BJ (cell line): ENCODE data around the gene TYW5. TPM values are rescaled to one million over a fixed set of nuclear protein-coding genes. Genes with fewer than 3 reads are reported as not detected.

Experiments
- CTCF ChIA-PET: fragments of 350-600 bp; formaldehyde crosslinking; extraction: SDS; loops from one replicate; lab custom pipeline; 2021; ENCODE audit warnings: antibody characterized with exemption, inconsistent platforms; lab: Yijun Ruan, JAX
- POLR2A ChIA-PET: fragments of 300-600 bp; sonication (Branson Sonifier 250); formaldehyde crosslinking; extraction: SDS; loops from one replicate; lab custom pipeline; 2021; ENCODE audit warnings: antibody characterized with exemption; lab: Charles Lee
- DNase-seq: peaks from one replicate; pipeline ENCODE4 v3.0.0-alpha.2; 2011; ENCODE audit warnings: low read depth
- H3K27me3 ChIP-seq: 2 replicates; pipeline ENCODE4 v1.6.0; 2011; ENCODE audit warnings: low read length; ENCODE audit not compliant: control insufficient read depth, insufficient read depth
- H3K36me3 ChIP-seq: 2 replicates; pipeline ENCODE4 v1.5.1; 2011; ENCODE audit warnings: low read length; ENCODE audit not compliant: control insufficient read depth, insufficient read depth
- H3K4me3 ChIP-seq: 2 replicates; pipeline ENCODE4 v1.5.1; 2011; ENCODE audit warnings: low read depth, mild to moderate bottlenecking, control low read depth, low read length
- polyA plus RNA-seq: library from polyadenylated mRNA; depleted of rRNA; stranded (reverse); fragments of >200 nt; gene quantifications from 2 replicates; pipeline ENCODE4 v1.2.3, GENCODE V29; 2011
- TF ChIP-seq, protein P1 (sequence below): IDR thresholded peaks from 2 replicates; pipeline ENCODE4 v1.5.1; 2011; ENCODE audit warnings: low read depth, mild to moderate bottlenecking, control low read depth, inconsistent platforms, low read length, moderate library complexity; ENCODE audit not compliant: insufficient read depth

TYW5 gene
- polyA plus RNA-seq, 1 experiment, result 2.9 TPM

GRCh38 chr2:199966976-199967375 is 11.7 kb upstream of the TYW5 start:
- peaks cover 4% of the 10 kb centered on the region for H3K36me3 ChIP-seq
- no peaks in the 10 kb centered on the region for H3K27me3 ChIP-seq
- ChIA-PET CTCF (interaction anchor here (0.6 to 0.7 kb wide), 2 partner anchors 9 to 736 kb away, joined by 3 read pairs; no protein-coding TSS in a partner anchor), POLR2A (no interaction called here)
- DNase-seq, result no peak
- TF ChIP-seq, protein P1, sequence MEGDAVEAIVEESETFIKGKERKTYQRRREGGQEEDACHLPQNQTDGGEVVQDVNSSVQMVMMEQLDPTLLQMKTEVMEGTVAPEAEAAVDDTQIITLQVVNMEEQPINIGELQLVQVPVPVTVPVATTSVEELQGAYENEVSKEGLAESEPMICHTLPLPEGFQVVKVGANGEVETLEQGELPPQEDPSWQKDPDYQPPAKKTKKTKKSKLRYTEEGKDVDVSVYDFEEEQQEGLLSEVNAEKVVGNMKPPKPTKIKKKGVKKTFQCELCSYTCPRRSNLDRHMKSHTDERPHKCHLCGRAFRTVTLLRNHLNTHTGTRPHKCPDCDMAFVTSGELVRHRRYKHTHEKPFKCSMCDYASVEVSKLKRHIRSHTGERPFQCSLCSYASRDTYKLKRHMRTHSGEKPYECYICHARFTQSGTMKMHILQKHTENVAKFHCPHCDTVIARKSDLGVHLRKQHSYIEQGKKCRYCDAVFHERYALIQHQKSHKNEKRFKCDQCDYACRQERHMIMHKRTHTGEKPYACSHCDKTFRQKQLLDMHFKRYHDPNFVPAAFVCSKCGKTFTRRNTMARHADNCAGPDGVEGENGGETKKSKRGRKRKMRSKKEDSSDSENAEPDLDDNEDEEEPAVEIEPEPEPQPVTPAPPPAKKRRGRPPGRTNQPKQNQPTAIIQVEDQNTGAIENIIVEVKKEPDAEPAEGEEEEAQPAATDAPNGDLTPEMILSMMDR, result no peak
- no peak overlapping the region for H3K4me3 ChIP-seq

- CTCF ChIA-PET, result interaction anchor here (0.7 to 1.5 kb wide), 2 partner anchors 515 to 737 kb away, joined by 3 read pairs; no protein-coding TSS in a partner anchor
- H3K27me3 ChIP-seq, result no peaks in the 10 kb centered on the region
- H3K4me3 ChIP-seq, result no peak overlapping the region
- DNase-seq, result no peak
- peaks cover 4% of the 10 kb centered on the region for H3K36me3 ChIP-seq
- TF ChIP-seq, protein P1, result no peak
- POLR2A ChIA-PET, result no interaction called here
Observed at GRCh38 chr2:199966405-199966804, 11.1 kb upstream of the TYW5 start.

DNA sequence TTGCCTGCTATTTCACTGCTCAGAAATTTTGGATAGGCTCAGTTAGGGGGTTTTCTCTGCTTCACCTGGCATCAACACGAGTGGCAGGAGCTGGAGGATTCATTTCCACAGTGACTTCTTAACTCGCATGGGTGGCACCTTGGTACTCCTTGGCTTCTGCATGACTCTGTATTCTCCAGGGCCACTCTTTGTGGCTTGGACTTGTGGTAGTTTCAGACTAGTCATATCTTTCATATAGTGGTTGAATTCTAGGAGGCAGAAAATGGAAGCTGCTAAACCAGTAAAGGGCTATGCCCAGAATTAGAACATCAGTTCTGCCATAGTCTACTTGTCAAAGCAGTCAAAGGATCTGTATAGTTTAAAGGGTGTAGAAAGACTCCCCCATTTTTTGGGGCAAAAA is 6.9 kb upstream of the TYW5 start:
- Histone ChIP-seq H3K4me3 (no peak overlapping the region), H3K36me3 (peaks cover 7% of the 10 kb centered on the region), H3K27me3 (no peaks in the 10 kb centered on the region)
- DNase-seq, result no peak
- ChIA-PET CTCF (interaction anchor here (0.9 kb wide), 1 partner anchor 11 kb away, joined by 3 read pairs; no protein-coding TSS in a partner anchor), POLR2A (no interaction called here)
- TF ChIP-seq, protein P1, result no peak

DNA sequence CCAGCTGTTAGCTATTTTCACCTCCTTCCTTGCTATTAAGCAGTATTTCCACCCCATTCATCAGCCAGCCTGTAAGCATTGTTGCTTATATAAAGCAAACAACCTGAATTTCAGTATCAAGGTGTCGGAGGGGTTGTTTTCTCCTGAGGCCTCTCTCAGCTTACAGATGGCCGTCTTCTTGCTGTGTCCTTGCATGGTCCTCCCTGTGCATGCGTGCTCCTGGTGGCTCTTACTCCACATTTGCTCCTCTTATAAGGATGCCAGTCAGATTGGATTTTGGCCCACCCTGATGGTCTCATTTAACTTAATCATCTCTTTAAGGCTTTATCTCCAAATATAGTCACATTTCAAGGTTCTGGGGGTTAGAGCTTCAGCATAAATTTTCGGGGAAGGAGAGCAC is 2.7 kb upstream of the TYW5 start:
- CTCF ChIA-PET, result interaction anchor here (1.2 kb wide), 1 partner anchor 15 kb away, joined by 3 read pairs; no protein-coding TSS in a partner anchor
- POLR2A ChIA-PET, result no interaction called here
- no peak overlapping the region for H3K4me3 ChIP-seq
- H3K27me3 ChIP-seq, result no peaks in the 10 kb centered on the region
- TF ChIP-seq, protein P1, result no peak
- DNase-seq, result no peak
- peaks cover 6% of the 10 kb centered on the region for H3K36me3 ChIP-seq

GRCh38 chr2:199956062-199956380 is 730 bp upstream of the TYW5 start:
- ChIA-PET POLR2A (no interaction called here), CTCF (interaction anchor here (1.4 kb wide), 1 partner anchor 18 kb away, joined by 3 read pairs; no protein-coding TSS in a partner anchor)
- H3K4me3 ChIP-seq, result peak overlapping the region; percentile 81
- TF ChIP-seq, protein P1, result no peak
- peaks cover 3% of the 10 kb centered on the region for H3K36me3 ChIP-seq
- H3K27me3 ChIP-seq, result no peaks in the 10 kb centered on the region
- DNase-seq, result no peak
